ENCODE measurements around the gene CUX1. TPM values are rescaled to one million over a fixed set of nuclear protein-coding genes. Genes with fewer than 3 reads are reported as not detected.
"Not testable (repeated sequence)": the region's sequence is repeated elsewhere in the genome, so short reads cannot be mapped to it uniquely, and the experiment has no call there.

CUX1 gene
- total RNA-seq, 2 donors from 2014 or later, result 42.0 to 47.5 TPM

- intact Hi-C loops (cut with DNase I), result no loop called here
- Histone ChIP-seq H3K27ac (no peak overlapping the region), H3K27me3 (no peaks in the 10 kb centered on the region), H3K4me1 (no peaks in the 10 kb centered on the region), H3K36me3 (replicated peaks in 1 of 2; ENCODE audit: insufficient read depth in 1 of 2, low read depth in 2 of 2) (no peaks in the 10 kb centered on the region), H3K4me3 (no peak overlapping the region), H3K9me3 (no peaks in the 10 kb centered on the region)
- ATAC-seq (no peak), DNase-seq (no peak)
- TF ChIP-seq CTCF (IDR thresholded peaks at IDR 0.05) (no peak), POLR2A (IDR thresholded peaks at IDR 0.05) (no peak)
- 86 to 97% methylated on average over 5 to 14 of the region's 14 CpGs for WGBS, 2 donors
Measured at GRCh38 chr7:101832205-101832631, 14.8 kb downstream of the CUX1 start.

- ATAC-seq (no peak), DNase-seq (no peak)
- Histone ChIP-seq H3K4me1 (no peaks in the 10 kb centered on the region), H3K4me3 (no peak overlapping the region), H3K27me3 (no peaks in the 10 kb centered on the region), H3K9me3 (no peaks in the 10 kb centered on the region), H3K36me3 (replicated peaks in 1 of 2; ENCODE audit: insufficient read depth in 1 of 2, low read depth in 2 of 2) (no peaks in the 10 kb centered on the region), H3K27ac (no peak overlapping the region)
- intact Hi-C loops (cut with DNase I), result no loop called here
- no peak for TF ChIP-seq POLR2A (IDR thresholded peaks at IDR 0.05)
- TF ChIP-seq CTCF (IDR thresholded peaks at IDR 0.05), result no peak
- WGBS, 2 donors, result 94 to 95% methylated on average over 11 to 14 of the region's 14 CpGs
Measured at GRCh38 chr7:101832685-101833375, 15.4 kb downstream of the CUX1 start.

GRCh38 chr7:101833799-101834198, 16.4 kb downstream of the CUX1 start:
- ATAC-seq, result no peak
- Histone ChIP-seq H3K27me3 (no peaks in the 10 kb centered on the region), H3K9me3 (no peaks in the 10 kb centered on the region), H3K4me3 (no peak overlapping the region), H3K27ac (no peak overlapping the region), H3K36me3 (replicated peaks in 1 of 2; ENCODE audit: insufficient read depth in 1 of 2, low read depth in 2 of 2) (no peaks in the 10 kb centered on the region), H3K4me1 (no peaks in the 10 kb centered on the region)
- intact Hi-C loops (cut with DNase I), result no loop called here
- 86 to 90% methylated on average over 9 of the region's 9 CpGs for WGBS, 2 donors
- no peak for TF ChIP-seq CTCF (IDR thresholded peaks at IDR 0.05)
- no peak for TF ChIP-seq POLR2A (IDR thresholded peaks at IDR 0.05)
- no peak for DNase-seq

GRCh38 chr7:101835136-101835535, 17.7 kb downstream of the CUX1 start:
- Histone ChIP-seq H3K27me3 (no peaks in the 10 kb centered on the region), H3K27ac (no peak overlapping the region), H3K9me3 (no peaks in the 10 kb centered on the region), H3K4me3 (no peak overlapping the region), H3K4me1 (no peaks in the 10 kb centered on the region), H3K36me3 (replicated peaks in 1 of 2; ENCODE audit: insufficient read depth in 1 of 2, low read depth in 2 of 2) (no peaks in the 10 kb centered on the region)
- intact Hi-C loops (cut with DNase I), result no loop called here
- no peak for DNase-seq
- 92 to 93% methylated on average over 12 of the region's 12 CpGs for WGBS, 2 donors
- no peak for TF ChIP-seq POLR2A (IDR thresholded peaks at IDR 0.05)
- TF ChIP-seq CTCF (IDR thresholded peaks at IDR 0.05), result no peak
- ATAC-seq, result no peak

- H3K4me1 ChIP-seq; intact Hi-C loops (cut with DNase I); H3K4me3 ChIP-seq; H3K27ac ChIP-seq; ATAC-seq; H3K27me3 ChIP-seq; H3K36me3 ChIP-seq (replicated peaks in 1 of 2; ENCODE audit: insufficient read depth in 1 of 2, low read depth in 2 of 2); H3K9me3 ChIP-seq; DNase-seq: not testable (repeated sequence)
- 88 to 92% methylated on average over 6 to 7 of the region's 7 CpGs for WGBS, 2 donors
Measured at GRCh38 chr7:101837433-101837832, 20.0 kb downstream of the CUX1 start.

Measured in body of pancreas (tissue), 4 donors.